PC-9 (cell line): Measurements from ENCODE around the gene TRABD2A.

ENCODE experiments used
- EZH2 ChIP-seq: fragments of 200-600 bp; sonication (generic); IDR thresholded peaks from 2 replicates; pipeline ENCODE4 v1.8.0; 2017; ENCODE audit warnings: antibody characterized with exemption, low read depth
- TF ChIP-seq, protein P1 (sequence below): fragments of 200-600 bp; sonication (generic); conservative IDR thresholded peaks from 2 replicates; pipeline ENCODE4 v1.6.1; 2017; ENCODE audit warnings: mixed run types, antibody characterized with exemption, mild to moderate bottlenecking, moderate library complexity

DNA sequence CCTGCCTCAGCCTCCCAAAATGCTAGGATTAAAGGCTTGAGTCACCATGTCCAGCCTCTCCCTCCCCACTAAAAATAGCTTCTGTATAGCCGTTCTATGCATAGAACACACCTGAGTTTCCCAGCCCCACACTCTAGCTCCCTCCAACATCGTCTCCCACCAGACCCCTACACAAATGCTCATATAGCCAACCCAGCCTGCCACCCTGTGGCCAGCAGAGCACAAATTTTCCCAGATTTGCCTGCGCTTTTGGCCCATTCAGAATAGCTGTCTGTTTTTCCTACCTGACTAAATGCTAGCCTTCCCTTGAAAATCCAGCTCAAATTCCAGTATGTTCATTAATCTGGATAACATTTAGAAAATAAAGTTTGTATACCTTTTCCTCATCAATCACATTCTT lies 22.8 kb downstream of the TRABD2A start:
- TF ChIP-seq EZH2 = no peak
- TF ChIP-seq, protein P1, sequence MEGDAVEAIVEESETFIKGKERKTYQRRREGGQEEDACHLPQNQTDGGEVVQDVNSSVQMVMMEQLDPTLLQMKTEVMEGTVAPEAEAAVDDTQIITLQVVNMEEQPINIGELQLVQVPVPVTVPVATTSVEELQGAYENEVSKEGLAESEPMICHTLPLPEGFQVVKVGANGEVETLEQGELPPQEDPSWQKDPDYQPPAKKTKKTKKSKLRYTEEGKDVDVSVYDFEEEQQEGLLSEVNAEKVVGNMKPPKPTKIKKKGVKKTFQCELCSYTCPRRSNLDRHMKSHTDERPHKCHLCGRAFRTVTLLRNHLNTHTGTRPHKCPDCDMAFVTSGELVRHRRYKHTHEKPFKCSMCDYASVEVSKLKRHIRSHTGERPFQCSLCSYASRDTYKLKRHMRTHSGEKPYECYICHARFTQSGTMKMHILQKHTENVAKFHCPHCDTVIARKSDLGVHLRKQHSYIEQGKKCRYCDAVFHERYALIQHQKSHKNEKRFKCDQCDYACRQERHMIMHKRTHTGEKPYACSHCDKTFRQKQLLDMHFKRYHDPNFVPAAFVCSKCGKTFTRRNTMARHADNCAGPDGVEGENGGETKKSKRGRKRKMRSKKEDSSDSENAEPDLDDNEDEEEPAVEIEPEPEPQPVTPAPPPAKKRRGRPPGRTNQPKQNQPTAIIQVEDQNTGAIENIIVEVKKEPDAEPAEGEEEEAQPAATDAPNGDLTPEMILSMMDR = no peak
